HG03097 (cell line): Measurements from ENCODE around the gene PRICKLE1.

Experiments used
- ATAC-seq: cut with Tn5 transposase; IDR thresholded peaks from one replicate; pipeline ENCODE4 v1.9.1; 2021; ENCODE audit not compliant: unreplicated experiment, low FRiP score

The PRICKLE1 gene

DNA sequence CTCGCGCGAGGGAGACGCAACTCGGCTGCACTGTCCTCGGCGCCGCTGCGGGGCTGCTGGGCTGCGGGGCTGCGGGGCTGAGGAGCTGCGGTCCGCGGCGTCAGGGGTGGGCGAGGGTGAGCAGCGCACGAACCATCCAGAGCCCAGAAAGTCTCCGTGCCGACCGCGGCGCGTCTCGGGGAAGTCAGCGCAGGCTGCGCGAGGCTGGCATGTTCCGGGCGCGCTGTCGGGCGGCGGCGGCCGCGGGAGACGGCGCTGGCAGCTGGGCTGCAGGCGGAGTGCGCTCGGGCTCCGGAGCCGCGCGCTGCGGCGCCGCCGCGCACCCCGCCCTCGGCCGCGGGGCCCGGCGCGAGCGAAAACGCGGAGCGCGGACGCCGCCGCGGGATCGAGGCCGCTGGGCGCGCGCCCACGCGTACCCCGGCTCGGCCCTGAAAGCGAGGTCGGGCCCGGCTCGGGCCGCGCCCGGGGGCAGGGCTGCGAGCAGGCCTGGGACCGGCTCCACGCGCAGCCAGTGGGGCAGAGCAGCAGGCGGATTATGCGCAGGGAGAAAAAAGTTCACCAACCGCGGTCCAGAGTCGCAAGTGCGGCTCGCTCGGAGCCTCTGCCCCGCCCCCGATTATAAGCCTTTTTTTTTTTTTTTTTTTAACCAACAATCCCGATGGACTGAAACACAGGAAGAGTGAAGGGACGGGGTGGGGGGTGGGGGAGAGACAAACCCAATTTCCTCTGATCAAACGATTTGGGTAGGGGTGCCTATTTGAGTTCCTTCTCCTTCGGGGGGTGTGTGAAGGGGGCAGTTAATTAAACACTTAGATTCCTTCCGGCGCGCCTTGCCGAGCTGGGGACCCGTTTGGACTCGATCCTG is at the start of gene PRICKLE1:
PRICKLE1 (minus strand) TSS at position 282 of the 865 bp plus-strand sequence. CDS start 117,230 bp downstream, outside the sequence.
- ATAC-seq: peak; percentile 72

- no peak for ATAC-seq
Observed at GRCh38 chr12:42638697-42639096, 49.2 kb upstream of the PRICKLE1 start.

DNA sequence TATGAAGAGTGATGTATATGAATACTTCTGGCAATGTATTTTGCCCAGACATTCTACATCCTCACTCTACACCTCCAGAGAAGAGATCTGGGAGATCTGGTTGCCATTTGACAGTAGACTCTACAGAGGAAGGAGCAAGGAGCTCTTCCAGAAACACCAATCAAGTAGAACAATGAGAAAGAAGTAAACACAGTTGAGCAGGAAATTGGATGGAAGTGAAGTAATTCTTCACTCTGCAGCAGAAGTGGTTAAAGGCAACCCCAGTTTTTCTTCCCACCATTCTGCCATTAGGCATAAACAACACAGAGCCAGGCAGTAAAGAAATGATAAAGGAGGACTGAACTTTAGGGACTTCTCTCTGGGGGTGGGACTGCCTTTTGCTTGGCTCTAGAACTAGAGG is 48.5 kb upstream of the PRICKLE1 start:
- ATAC-seq: no peak

- no peak for ATAC-seq
Observed at GRCh38 chr12:42636993-42637392, 47.4 kb upstream of the PRICKLE1 start.

- no peak for ATAC-seq
Observed at GRCh38 chr12:42633594-42633993, 44.0 kb upstream of the PRICKLE1 start.

DNA sequence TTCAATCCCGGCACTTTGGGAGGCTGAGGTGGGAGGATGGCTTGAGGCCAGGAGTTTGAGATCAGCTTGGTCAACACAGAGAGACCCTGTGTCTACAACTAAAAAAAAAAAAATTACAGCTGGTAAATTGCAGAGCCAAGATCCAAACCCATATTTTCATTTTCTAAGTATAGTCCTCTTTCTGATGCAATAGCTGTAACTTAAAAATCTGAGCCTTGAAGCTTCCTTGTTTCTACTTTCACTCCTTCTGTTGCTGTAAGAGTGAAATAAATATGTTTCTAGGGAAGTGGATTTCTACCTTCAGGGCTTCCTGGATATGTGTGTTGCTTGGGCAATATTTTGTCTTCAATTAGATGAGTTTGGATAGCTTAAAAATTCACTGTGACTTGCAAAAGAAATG is 42.0 kb upstream of the PRICKLE1 start:
- ATAC-seq: no peak

- no peak for ATAC-seq
Observed at GRCh38 chr12:42630314-42630713, 40.8 kb upstream of the PRICKLE1 start.

DNA sequence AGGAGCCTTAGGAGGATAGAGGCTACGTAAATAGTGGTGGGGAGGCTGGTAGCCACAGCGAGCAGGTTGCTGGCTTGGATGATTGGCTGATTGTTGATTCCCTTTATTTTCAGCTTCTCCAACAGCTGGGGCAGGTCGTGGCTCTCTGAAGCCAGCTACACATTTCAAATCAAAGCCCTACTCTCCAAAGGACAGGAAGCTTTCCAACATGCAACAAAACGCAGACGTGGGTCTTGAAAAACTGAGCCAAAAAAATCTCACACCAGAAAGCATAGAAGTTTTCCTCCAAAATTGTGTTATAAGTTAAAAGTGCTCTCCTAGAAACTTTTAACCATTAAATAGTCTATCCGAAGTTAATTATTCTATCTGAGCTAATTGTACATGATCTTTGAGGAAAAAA is 37.6 kb upstream of the PRICKLE1 start:
- ATAC-seq: no peak

DNA sequence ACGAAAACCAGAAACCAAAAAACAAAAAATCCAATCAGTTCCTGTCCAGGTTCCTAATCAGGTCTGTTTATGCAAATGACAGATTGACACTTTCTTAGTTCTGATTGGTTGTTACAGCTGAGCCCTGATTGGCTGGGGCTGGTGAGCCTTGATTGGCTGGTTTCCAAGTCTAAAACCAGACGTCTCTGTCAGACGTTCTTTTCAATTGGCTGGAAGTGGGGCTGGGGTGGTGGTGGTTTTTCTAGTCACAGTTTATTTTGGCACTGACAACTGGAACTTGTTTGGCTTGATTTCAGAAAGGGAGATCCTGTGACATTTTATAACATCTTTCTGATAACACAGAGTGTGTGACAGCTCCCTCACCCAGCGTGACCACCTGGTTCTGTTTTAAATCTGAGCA is 36.1 kb upstream of the PRICKLE1 start:
- no peak for ATAC-seq

- ATAC-seq: no peak
Observed at GRCh38 chr12:42617622-42618021, 28.1 kb upstream of the PRICKLE1 start.

- ATAC-seq: no peak
Observed at GRCh38 chr12:42615006-42615405, 25.5 kb upstream of the PRICKLE1 start.

GRCh38 chr12:42612231-42612613 is 22.7 kb upstream of the PRICKLE1 start:
- no peak for ATAC-seq

DNA sequence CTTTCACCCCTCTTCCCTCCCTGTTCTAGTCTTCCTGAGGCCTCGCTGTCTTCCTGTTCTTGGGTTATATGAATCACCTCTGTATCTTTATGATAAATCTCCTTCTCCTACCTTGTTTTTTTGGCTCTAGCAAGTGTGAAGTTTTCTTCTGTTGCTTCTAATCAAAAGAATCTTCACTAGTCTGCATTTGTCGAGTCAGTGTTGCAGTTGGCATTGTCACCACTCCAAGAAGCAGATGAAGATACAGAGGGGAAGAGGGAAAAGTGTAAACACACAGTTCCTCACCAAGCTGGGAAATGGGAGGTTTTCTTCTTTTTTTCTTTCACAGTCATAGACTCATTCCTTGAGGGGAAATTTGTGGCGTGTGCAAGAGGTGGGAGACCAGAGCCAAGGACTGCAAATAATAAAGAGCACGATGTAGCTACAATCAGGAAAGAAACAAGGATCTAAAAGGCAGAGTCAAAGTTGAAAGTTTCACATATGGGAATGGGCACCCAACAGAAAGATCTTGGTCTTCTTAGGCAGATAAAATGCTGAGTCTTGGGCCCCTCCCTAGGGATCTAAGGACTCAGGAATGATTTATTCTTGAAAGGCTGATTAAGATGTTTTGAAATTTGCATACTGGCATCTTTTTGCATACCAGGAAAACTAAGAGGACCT is 22.2 kb upstream of the PRICKLE1 start:
- ATAC-seq: no peak

DNA sequence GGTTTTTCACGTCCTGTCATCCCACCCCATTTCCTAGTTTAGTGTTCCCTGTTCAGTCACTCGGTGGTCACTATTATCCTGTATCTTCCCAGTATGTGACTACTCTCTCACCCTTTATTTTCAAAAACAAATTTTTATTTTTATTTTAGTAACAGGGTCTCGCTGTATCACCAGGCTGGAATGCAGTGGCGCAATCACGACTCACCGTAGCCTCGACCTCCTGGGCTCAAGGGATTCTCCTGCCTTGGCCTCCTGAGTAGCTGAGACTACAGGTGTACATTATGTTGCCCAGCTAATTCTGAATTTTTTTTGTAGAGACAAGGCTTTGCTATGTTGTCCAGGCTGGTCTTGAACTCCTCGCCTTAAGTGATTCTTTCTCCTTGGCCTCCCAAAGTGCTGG is 20.1 kb upstream of the PRICKLE1 start:
- ATAC-seq: no peak

- ATAC-seq: no peak
Observed at GRCh38 chr12:42608196-42608825, 18.8 kb upstream of the PRICKLE1 start.

DNA sequence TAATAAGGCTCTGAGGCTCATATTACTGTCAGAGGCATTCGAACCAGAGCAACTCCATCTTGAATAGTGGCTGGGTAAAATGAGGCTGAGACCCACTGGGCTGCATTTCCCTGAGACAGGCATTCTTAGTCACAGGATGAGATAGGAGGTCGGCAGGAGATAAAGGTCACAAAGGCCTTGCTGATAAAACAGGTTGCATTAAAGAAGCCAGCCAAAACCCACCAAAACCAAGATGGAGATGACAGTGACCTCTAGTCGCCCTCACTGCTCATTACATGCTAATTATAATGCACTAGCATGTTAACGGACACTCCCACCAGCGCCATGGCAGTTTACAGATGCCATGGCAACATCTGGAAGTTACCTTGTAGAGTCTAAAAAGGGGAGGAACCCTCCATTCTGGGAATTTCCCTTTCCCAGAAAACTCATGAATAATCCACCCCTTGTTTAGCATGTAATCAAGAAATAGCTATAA is 18.1 kb upstream of the PRICKLE1 start:
- ATAC-seq: no peak

DNA sequence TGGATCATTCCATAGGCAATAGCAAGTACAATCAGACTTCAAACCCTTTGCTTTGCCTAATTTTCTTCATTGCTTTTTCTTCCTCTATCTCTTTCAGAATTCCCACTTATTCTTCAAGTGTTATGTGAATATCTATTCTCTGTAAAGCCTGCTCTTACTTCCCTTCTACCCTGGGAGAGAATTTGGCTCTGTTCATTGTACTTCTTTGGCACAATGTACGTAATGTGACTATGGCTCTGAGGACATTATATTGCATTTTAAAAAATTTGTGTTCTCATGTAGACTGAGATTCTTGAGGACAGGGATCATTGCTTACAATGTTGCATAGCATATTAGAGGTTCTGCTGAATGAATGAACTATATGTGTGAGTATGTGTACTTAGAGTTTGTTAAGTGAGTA is 16.9 kb upstream of the PRICKLE1 start:
- no peak for ATAC-seq

- no peak for ATAC-seq
Observed at GRCh38 chr12:42605685-42606084, 16.1 kb upstream of the PRICKLE1 start.

DNA sequence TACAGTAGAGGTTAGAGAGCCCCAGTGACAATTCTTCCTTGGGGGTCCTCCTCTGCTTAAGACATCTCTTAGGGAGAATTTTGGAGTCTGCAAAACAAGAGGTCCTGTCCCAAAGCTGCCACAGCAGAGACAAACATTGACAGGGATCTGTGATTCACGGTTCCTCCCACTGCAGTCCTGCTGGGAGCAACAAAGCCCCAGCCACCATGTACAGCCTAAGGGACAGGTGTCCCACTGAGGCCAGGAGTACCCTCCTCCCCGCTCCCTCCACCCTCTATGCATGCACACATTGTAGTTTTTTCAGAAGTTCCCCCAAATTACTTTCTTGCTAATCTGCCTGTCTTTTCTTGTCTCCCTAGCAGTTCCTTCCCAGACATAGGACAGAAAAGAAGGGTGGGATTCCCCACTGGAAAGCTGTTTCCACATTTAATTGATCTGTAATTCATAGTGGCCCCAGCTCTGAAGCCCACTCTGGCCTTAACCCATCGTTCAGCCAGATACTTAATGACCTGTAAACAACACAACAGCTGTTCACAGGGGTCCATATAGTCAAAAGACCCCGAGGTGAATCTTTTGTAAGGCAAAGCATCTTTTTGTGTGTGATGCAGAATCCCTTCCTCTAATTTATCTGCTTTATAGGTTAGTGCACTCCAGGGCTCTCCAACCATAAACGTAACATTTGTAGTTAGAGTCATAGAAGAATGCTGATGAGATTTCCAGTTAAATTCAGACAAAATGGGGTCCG is 13.9 kb upstream of the PRICKLE1 start:
- no peak for ATAC-seq

DNA sequence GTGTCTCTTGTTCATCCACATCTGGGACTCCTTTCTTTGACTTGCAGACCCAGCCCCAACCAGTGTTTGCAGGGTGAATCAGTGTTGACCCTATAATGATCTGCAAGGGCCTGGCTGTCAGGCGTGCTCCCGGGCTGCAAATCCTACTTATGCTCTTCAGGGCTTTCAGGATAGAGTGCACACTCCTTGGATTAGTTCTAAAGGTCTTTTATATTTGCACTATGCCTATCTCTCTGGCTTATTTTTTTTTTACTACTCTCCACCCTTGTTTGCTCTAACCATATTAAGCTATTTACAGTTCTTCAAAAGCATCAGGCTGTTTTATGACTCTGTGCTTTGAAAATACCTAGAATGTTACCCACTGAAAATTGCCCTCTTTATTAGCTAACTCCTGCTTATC is 4.3 kb upstream of the PRICKLE1 start:
- ATAC-seq: no peak
